GM23248 (cell line): ENCODE results near the gene GALNT14. TPM values are rescaled to one million over a fixed set of nuclear protein-coding genes. Genes with fewer than 3 reads are reported as not detected.
A peak's percentile ranks its signal among the peaks of the same experiment; 100 is the strongest.

Source experiments
- DNase-seq: peaks from one replicate; pipeline ENCODE4 v3.0.0-alpha.2; 2015
- H2AFZ ChIP-seq: fragments of 200-600 bp; sonication (generic); 2 replicates; pipeline ENCODE4 v1.6.1; 2016; ENCODE audit warnings: antibody characterized with exemption
- H3F3A ChIP-seq: fragments of 200-600 bp; sonication (generic); 2 replicates; pipeline ENCODE4 v1.6.1; 2016; ENCODE audit warnings: mild to moderate bottlenecking, antibody characterized with exemption, mixed run types; ENCODE audit not compliant: insufficient read depth
- H3K27ac ChIP-seq: fragments of 200-600 bp; sonication (generic); 2 replicates; pipeline ENCODE4 v1.5.1; 2016; ENCODE audit warnings: mild to moderate bottlenecking
- H3K27me3 ChIP-seq: fragments of 200-600 bp; sonication (generic); replicated peaks from 2 replicates; pipeline ENCODE4 v1.6.1; 2016; ENCODE audit warnings: mild to moderate bottlenecking; ENCODE audit not compliant: insufficient read depth
- H3K36me3 ChIP-seq: fragments of 200-600 bp; sonication (generic); 2 replicates; pipeline ENCODE4 v1.6.1; 2016; ENCODE audit warnings: low read depth, mild to moderate bottlenecking
- H3K4me1 ChIP-seq: fragments of 200-600 bp; sonication (generic); 2 replicates; pipeline ENCODE4 v1.6.1; 2016; ENCODE audit warnings: mild to moderate bottlenecking; ENCODE audit not compliant: insufficient read depth
- H3K4me2 ChIP-seq: fragments of 200-600 bp; sonication (generic); one replicate; pipeline ENCODE4 v1.6.1; 2016; ENCODE audit warnings: mild to moderate bottlenecking; ENCODE audit not compliant: unreplicated experiment
- H3K4me3 ChIP-seq: fragments of 200-600 bp; sonication (generic); 2 replicates; pipeline ENCODE4 v1.5.1; 2016; ENCODE audit warnings: mild to moderate bottlenecking
- H3K79me2 ChIP-seq: fragments of 200-600 bp; sonication (generic); 2 replicates; pipeline ENCODE4 v1.6.1; 2016; ENCODE audit warnings: mild to moderate bottlenecking; ENCODE audit not compliant: insufficient read depth
- H3K9ac ChIP-seq: fragments of 200-600 bp; sonication (generic); 2 replicates; pipeline ENCODE4 v1.6.1; 2016; ENCODE audit warnings: mild to moderate bottlenecking
- H3K9me2 ChIP-seq: fragments of 200-600 bp; sonication (generic); 2 replicates; pipeline ENCODE4 v1.6.1; 2016; ENCODE audit warnings: mixed run types, mild to moderate bottlenecking, moderate library complexity; ENCODE audit not compliant: insufficient read depth
- H3K9me3 ChIP-seq: fragments of 200-600 bp; sonication (generic); one replicate; pipeline ENCODE4 v1.6.1; 2017; ENCODE audit warnings: low read depth
- H4K20me1 ChIP-seq: fragments of 200-600 bp; sonication (generic); 2 replicates; pipeline ENCODE4 v1.6.0; 2016; ENCODE audit not compliant: insufficient read depth
- EZH2 ChIP-seq: fragments of 200-600 bp; sonication (generic); IDR thresholded peaks from 2 replicates; pipeline ENCODE4 v1.6.1; 2018; ENCODE audit warnings: antibody characterized with exemption, mild to moderate bottlenecking; ENCODE audit not compliant: insufficient read depth, poor library complexity, severe bottlenecking
- EZH2phosphoT487 ChIP-seq: fragments of 200-600 bp; sonication (generic); IDR thresholded peaks from 2 replicates; pipeline ENCODE4 v1.6.1; 2018; ENCODE audit warnings: antibody characterized with exemption, moderate library complexity, mild to moderate bottlenecking, low read depth; ENCODE audit not compliant: insufficient read depth
- WGBS, 2 experiments: methylation state at CpG; one replicate each; pipeline ENCODE4 v1.1.6; 2015 to 2017; ENCODE audit warnings: low lambda C conversion rate in 2 of 2, low coverage in 1 of 2; ENCODE audit errors: missing lambda C conversion rate in 2 of 2; 5-methylcytosine and 5-hydroxymethylcytosine counted together
- in situ Hi-C: fragments of 300-500 bp; cut with MboI; formaldehyde crosslinking; loops from 2 replicates; pipeline ENCODE4 v1.15.0; 2020
- polyA plus RNA-seq: library from polyadenylated mRNA; unstranded; fragments of >200 nt; fragmentation: Nextera tagmentation; extraction: Ambion mirVana; gene quantifications from 2 replicates; pipeline ENCODE4 v1.2.1, GENCODE V29; 2016
- total RNA-seq: library from RNA; depleted of rRNA; stranded (reverse); fragments of >200 nt; shearing (Covaris generic); gene quantifications from 2 replicates; pipeline ENCODE4 v1.2.3, GENCODE V29; 2014

GALNT14 gene
- total and polyA plus RNA-seq, 2 experiments from 2014 or later, result 3.2 to 3.5 TPM

DNA sequence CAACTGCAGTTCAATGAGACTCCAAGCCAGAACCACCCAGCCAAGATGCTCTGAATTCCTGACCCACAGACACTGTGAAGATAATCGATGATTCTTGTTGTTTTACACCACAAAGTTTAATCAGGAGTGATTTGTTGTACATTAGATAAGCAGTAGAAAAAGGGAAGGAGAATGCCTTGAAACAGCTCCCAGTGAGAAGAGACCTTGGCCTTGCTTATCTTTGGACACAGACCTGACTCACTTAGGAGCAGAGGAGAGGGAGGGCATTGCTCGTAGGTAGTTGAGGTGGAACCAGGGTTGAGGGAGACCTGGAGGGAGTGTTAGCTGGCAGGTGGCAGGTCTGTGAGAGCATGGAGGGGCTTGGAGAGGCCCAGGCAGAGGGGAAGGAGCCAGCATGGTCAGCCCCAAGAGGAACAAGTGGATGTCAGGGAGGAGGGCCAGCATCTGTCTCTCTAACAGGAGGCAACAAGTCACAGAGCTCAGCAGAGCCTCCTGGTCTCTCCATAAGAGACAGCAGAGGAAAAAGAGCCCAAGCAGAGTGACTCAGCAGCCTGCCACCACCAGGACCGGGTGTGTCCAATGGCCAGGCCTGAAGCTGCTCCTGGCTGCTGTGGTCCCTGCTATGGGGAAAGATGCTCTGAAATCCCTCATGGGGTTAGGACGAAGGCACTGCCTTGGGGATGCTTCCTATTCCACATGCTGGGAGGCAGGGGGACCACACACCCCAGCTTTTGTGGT, 169.4 kb downstream of the GALNT14 start:
- Histone ChIP-seq H3K79me2 (no peaks in the 10 kb centered on the region), H3K9me2 (no peaks in the 10 kb centered on the region)
- in situ Hi-C loops, result no loop called here

DNA sequence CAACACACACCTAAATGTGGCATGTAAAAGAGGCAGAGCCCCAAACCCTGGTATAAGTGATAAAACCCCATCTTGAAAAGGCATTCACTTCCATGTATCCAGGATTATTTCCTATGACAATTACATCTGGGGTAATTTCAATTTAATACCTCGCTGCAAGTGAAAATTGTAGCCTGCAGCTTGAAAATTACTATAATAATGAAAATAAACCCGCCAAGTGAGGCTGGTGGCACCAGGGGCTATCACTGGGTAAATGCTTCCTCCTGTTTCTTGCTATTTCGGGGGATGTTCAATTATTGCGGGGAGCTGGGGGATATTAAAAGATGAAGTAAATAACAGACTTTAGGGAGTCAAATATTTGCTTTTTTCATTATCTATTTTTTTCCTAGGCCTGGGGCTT, 171.5 kb downstream of the GALNT14 start:
- no peak overlapping the region for H3K4me2 ChIP-seq
- no peaks in the 10 kb centered on the region for H3K36me3 ChIP-seq
- H3K79me2 ChIP-seq, result no peaks in the 10 kb centered on the region
- no peak overlapping the region for H3K27ac ChIP-seq
- no peaks in the 10 kb centered on the region for H4K20me1 ChIP-seq
- no peaks in the 10 kb centered on the region for H3F3A ChIP-seq
- H3K4me1 ChIP-seq, result 0 out of 2 replicates have a peak, but pooled peaks cover 3% of the 10 kb centered on the region
- in situ Hi-C loops, result no loop called here
- DNase-seq, result no peak
- no peaks in the 10 kb centered on the region for H3K9me3 ChIP-seq
- no peaks in the 10 kb centered on the region for H3K9me2 ChIP-seq
- H3K9ac ChIP-seq, result no peak overlapping the region
- WGBS, 2 experiments, result 83 to 85% methylated on average over 4 of the region's 4 CpGs
- no peak overlapping the region for H3K4me3 ChIP-seq
- H2AFZ ChIP-seq, result no peak overlapping the region
- no peaks in the 10 kb centered on the region for H3K27me3 ChIP-seq
- TF ChIP-seq EZH2phosphoT487 (no peak), EZH2 (no peak)

More for the DNA sequence above, 169.4 kb downstream of the GALNT14 start:
- Histone ChIP-seq H3K9ac (no peak overlapping the region), H3F3A (no peaks in the 10 kb centered on the region), H3K4me1 (0 out of 2 replicates have a peak, but pooled peaks cover 3% of the 10 kb centered on the region), H3K36me3 (no peaks in the 10 kb centered on the region), H3K27ac (no peak overlapping the region), H2AFZ (no peak overlapping the region), H3K27me3 (no peaks in the 10 kb centered on the region), H3K4me2 (no peak overlapping the region), H4K20me1 (no peaks in the 10 kb centered on the region), H3K4me3 (no peak overlapping the region), H3K9me3 (no peaks in the 10 kb centered on the region)
- TF ChIP-seq EZH2 (no peak), EZH2phosphoT487 (no peak)
- WGBS, 2 experiments, result 51 to 60% methylated on average over 4 of the region's 4 CpGs
- DNase-seq, result peak; percentile 47

DNA sequence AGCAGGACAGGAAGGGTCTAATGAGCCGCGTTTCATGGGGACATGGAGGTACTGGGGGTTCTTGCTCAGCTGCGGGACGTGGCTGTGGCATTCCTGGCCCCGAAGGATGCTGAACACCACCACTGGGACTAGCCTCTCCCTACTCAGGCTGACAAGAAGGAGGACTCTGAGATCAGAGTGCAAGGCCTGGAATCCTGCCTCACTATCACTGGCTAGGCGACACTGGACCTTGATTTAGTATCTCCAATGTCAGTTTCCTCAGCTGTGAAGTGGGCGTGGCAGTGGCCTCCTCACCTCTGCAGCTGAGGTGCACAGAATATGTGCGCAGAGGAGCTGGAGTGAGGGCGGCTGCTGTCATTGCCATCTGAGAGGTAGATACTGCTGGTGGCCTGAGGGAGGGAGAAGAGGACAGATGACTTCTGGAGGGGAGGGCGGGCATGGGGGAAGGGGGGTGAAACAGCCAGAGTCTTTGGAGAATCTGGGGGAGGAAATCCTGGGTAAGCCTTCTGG, 173.2 kb downstream of the GALNT14 start:
- DNase-seq, result no peak
- TF ChIP-seq EZH2phosphoT487 (no peak), EZH2 (no peak)
- 78 to 87% methylated on average over 9 to 10 of the region's 10 CpGs for WGBS, 2 experiments
- Histone ChIP-seq H4K20me1 (no peaks in the 10 kb centered on the region), H3K9me2 (no peaks in the 10 kb centered on the region), H3K4me3 (no peak overlapping the region), H3K36me3 (no peaks in the 10 kb centered on the region), H3K79me2 (no peaks in the 10 kb centered on the region), H3K9me3 (no peaks in the 10 kb centered on the region), H3F3A (no peaks in the 10 kb centered on the region), H3K4me1 (no peaks in the 10 kb centered on the region), H3K4me2 (no peak overlapping the region), H2AFZ (no peak overlapping the region), H3K27ac (no peak overlapping the region), H3K27me3 (no peaks in the 10 kb centered on the region), H3K9ac (no peak overlapping the region)
- in situ Hi-C loops, result no loop called here

DNA sequence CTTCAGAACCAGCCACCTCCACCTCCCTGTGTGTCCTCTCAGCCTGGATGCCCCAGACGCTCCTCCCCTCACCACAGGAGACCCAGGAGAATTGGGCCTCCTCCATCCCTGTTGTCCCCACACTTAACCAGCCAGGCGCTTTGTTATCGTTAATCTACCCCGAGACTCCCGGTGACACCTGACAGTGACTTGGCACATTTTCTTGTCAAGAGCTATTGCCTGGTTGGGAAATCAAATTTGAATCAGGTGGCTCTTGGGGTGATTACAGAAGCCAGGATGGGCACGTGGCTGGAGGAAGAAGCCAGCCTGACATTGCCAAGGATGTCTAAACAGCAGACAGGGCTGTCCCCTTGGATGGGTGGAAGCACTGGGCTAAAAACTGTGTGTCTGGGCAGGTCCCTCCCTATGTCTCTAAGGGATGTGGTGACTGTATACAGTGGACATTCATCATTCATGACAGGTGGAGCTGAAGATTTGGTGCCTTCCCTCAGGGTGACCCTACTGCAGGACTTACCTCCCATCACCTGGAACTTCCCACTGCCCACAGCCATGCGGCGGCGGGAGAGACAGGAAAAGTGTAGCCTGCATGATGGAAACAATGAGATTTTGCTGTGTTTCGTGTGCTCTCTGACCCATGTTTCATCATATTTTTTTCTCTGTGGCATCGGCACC, 173.8 kb downstream of the GALNT14 start:
- H3K9me2 ChIP-seq, result no peaks in the 10 kb centered on the region
- H3K79me2 ChIP-seq, result no peaks in the 10 kb centered on the region
- no peak overlapping the region for H3K4me3 ChIP-seq
- in situ Hi-C loops, result no loop called here
- no peaks in the 10 kb centered on the region for H3K9me3 ChIP-seq
- H3K4me2 ChIP-seq, result no peak overlapping the region
- no peaks in the 10 kb centered on the region for H3K27me3 ChIP-seq
- H3K9ac ChIP-seq, result no peak overlapping the region
- no peaks in the 10 kb centered on the region for H3K4me1 ChIP-seq
- H4K20me1 ChIP-seq, result no peaks in the 10 kb centered on the region
- 85 to 87% methylated on average over 11 of the region's 11 CpGs for WGBS, 2 experiments
- no peak for TF ChIP-seq EZH2phosphoT487
- TF ChIP-seq EZH2, result no peak
- H3K27ac ChIP-seq, result no peak overlapping the region
- H2AFZ ChIP-seq, result no peak overlapping the region
- H3F3A ChIP-seq, result no peaks in the 10 kb centered on the region
- no peaks in the 10 kb centered on the region for H3K36me3 ChIP-seq
- DNase-seq, result no peak
